Karpas-422 (cell line): ENCODE data around the gene VAV3. TPM values are rescaled to one million over a fixed set of nuclear protein-coding genes. Genes with fewer than 3 reads are reported as not detected.

ENCODE experiments used
- DNase-seq: peaks from one replicate; pipeline ENCODE4 v3.0.0-alpha.2; 2015
- H2AFZ ChIP-seq: fragments of 200-600 bp; sonication (generic); 2 replicates; pipeline ENCODE4 v1.6.1; 2014; ENCODE audit warnings: antibody characterized with exemption, low read length, mixed read lengths
- H3K27ac ChIP-seq: fragments of 200-600 bp; sonication (generic); 2 replicates; pipeline ENCODE4 v1.5.1; 2014; ENCODE audit warnings: mild to moderate bottlenecking, low read length, moderate library complexity
- H3K27me3 ChIP-seq: fragments of 200-600 bp; sonication (generic); 2 replicates; pipeline ENCODE4 v1.6.1; 2014; ENCODE audit warnings: low read length, mixed read lengths
- H3K36me3 ChIP-seq: fragments of 200-600 bp; sonication (generic); 2 replicates; pipeline ENCODE4 v1.6.1; 2014; ENCODE audit warnings: low read length, mixed read lengths; ENCODE audit not compliant: insufficient read depth
- H3K4me1 ChIP-seq: fragments of 200-600 bp; sonication (generic); 2 replicates; pipeline ENCODE4 v1.6.1; 2014; ENCODE audit warnings: mild to moderate bottlenecking, low read length, mixed read lengths
- H3K4me2 ChIP-seq: fragments of 200-600 bp; sonication (generic); 2 replicates; pipeline ENCODE4 v1.6.1; 2014; ENCODE audit warnings: low read length, low read depth, mild to moderate bottlenecking; ENCODE audit not compliant: poor library complexity, severe bottlenecking
- H3K4me3 ChIP-seq: fragments of 200-600 bp; sonication (generic); 2 replicates; pipeline ENCODE4 v1.5.1; 2014; ENCODE audit warnings: mild to moderate bottlenecking, antibody characterized with exemption, low read length, mixed read lengths
- H3K79me2 ChIP-seq: fragments of 200-600 bp; sonication (generic); 2 replicates; pipeline ENCODE4 v1.6.1; 2014; ENCODE audit warnings: mild to moderate bottlenecking, low read length, mixed read lengths
- H3K9ac ChIP-seq: fragments of 200-600 bp; sonication (generic); 2 replicates; pipeline ENCODE4 v1.6.0; 2014; ENCODE audit warnings: low read length
- H3K9me2 ChIP-seq: fragments of 200-600 bp; sonication (generic), shearing (Covaris generic); replicated peaks from 2 replicates; pipeline ENCODE4 v1.6.0; 2014; ENCODE audit warnings: mild to moderate bottlenecking, low read length, moderate library complexity; ENCODE audit not compliant: insufficient read depth
- H3K9me3 ChIP-seq: fragments of 300-700, 200-600 bp; sonication (generic); 2 replicates; pipeline ENCODE4 v1.6.1; 2014; ENCODE audit warnings: low read length, mixed read lengths
- H4K20me1 ChIP-seq: fragments of 200-600 bp; sonication (generic); 2 replicates; pipeline ENCODE4 v1.6.1; 2014; ENCODE audit warnings: mild to moderate bottlenecking, antibody characterized with exemption, low read length, low read depth; ENCODE audit not compliant: insufficient read depth
- total RNA-seq: library from RNA; depleted of rRNA; stranded (reverse); fragments of >200 nt; shearing (Covaris generic); gene quantifications from 2 replicates; pipeline ENCODE4 v1.2.3, GENCODE V29; 2014; ENCODE audit warnings: low replicate concordance

VAV3 gene
- total RNA-seq, 1 experiment from 2014 or later, result 1.1 TPM

GRCh38 chr1:107766533-107766932 is 198.4 kb downstream of the VAV3 start:
- Histone ChIP-seq H3K4me2 (no peak overlapping the region), H3K79me2 (no peaks in the 10 kb centered on the region), H3K36me3 (no peaks in the 10 kb centered on the region), H3K27ac (no peak overlapping the region), H3K9me2 (no peaks in the 10 kb centered on the region), H2AFZ (no peak overlapping the region), H3K4me1 (no peaks in the 10 kb centered on the region), H3K4me3 (no peak overlapping the region), H3K9ac (no peak overlapping the region), H3K27me3 (no peaks in the 10 kb centered on the region), H3K9me3 (no peaks in the 10 kb centered on the region), H4K20me1 (no peaks in the 10 kb centered on the region)
- no peak for DNase-seq

DNA sequence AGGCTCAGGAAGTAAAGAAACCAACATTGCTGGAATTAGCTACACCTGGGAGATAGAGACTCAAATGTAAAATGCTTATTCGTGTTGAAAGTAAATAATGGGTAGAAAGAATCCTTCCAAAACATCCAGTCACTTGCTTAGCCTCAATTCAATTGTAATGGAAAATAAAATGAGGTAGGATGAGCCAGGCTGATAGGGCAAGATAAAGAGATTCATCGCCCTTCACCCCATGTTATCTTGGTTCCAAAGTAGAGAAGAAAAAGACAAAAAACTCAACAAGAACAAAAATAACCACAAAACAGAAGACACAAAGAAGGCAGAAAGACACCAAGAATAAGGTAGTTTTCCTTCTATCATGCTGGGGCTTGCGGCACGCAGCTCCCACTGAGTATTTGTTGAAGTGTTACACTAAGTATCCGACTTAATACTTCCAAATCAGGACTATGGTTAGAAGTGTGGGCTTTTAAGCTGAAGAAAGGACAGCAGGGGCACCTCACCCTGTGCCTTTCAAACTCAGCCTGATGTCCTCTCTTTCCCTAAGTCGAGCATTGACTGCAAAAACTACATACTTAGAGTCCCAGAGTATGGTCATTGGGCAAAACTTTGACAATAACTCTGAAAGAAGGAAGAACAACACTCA is 202.1 kb downstream of the VAV3 start:
- Histone ChIP-seq H3K27ac (no peak overlapping the region), H3K4me1 (no peaks in the 10 kb centered on the region), H3K27me3 (no peaks in the 10 kb centered on the region), H4K20me1 (no peaks in the 10 kb centered on the region), H2AFZ (no peak overlapping the region), H3K9me2 (no peaks in the 10 kb centered on the region), H3K36me3 (no peaks in the 10 kb centered on the region), H3K4me3 (no peak overlapping the region), H3K79me2 (no peaks in the 10 kb centered on the region), H3K9ac (no peak overlapping the region), H3K9me3 (no peaks in the 10 kb centered on the region), H3K4me2 (no peak overlapping the region)
- DNase-seq, result no peak

GRCh38 chr1:107760065-107760464 is 204.9 kb downstream of the VAV3 start:
- Histone ChIP-seq H3K4me3 (no peak overlapping the region), H3K9me3 (no peaks in the 10 kb centered on the region), H3K4me2 (no peak overlapping the region), H3K36me3 (no peaks in the 10 kb centered on the region), H3K27me3 (no peaks in the 10 kb centered on the region), H4K20me1 (no peaks in the 10 kb centered on the region), H3K4me1 (no peaks in the 10 kb centered on the region), H3K9me2 (no peaks in the 10 kb centered on the region), H2AFZ (no peak overlapping the region), H3K27ac (no peak overlapping the region), H3K9ac (no peak overlapping the region), H3K79me2 (no peaks in the 10 kb centered on the region)
- DNase-seq, result no peak

DNA sequence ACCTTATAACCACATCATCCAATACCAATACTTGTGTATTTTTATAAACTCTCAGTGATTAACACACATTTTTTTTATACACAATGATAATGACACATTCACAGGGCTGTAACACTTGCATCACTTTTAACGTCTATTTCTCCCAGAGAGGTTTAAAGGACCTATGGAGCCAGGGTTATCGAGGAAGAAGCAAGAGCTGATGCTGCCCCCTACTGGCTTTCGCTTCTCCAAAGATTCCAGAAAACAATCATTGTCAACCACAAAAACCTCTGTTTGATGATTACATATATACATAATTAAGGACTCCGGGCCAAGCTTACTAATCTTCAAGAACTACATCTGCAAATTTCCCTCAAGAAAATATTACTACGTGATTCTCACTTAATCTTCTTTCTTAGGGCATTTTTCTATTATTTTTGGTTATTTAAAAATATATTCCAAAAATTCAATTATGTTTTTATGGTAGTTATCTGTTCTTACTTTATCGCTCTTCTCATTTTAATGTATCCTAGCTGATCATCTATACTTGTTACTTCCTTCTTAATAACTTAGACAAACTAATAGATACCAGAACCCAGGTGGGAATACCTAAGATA is 214.5 kb downstream of the VAV3 start:
- H3K4me2 ChIP-seq, result no peak overlapping the region
- no peaks in the 10 kb centered on the region for H3K9me2 ChIP-seq
- no peaks in the 10 kb centered on the region for H3K36me3 ChIP-seq
- no peak overlapping the region for H3K4me3 ChIP-seq
- H3K4me1 ChIP-seq, result no peaks in the 10 kb centered on the region
- H2AFZ ChIP-seq, result no peak overlapping the region
- DNase-seq, result peak; percentile 87
- no peak overlapping the region for H3K27ac ChIP-seq
- H3K9ac ChIP-seq, result no peak overlapping the region
- no peaks in the 10 kb centered on the region for H3K27me3 ChIP-seq
- no peaks in the 10 kb centered on the region for H3K9me3 ChIP-seq
- H3K79me2 ChIP-seq, result no peaks in the 10 kb centered on the region
- no peaks in the 10 kb centered on the region for H4K20me1 ChIP-seq

DNA sequence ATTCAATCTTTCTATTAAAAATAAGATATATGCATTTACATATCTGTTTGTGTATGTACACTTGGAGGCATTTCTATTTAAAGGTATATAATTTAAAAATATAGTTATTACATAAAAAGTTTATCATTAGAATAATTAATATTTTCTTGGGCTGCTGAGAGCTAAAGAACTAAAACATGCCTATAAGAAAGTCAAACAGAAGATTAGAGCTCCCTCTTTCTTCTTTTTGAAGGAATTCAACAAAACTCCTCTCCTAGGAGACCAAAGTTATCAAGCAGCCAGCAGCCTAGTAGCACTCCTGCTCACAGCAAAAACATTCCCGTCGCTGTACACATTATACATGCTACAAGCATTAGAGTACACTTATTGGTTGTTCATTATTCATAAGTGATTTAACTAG is 216.4 kb downstream of the VAV3 start:
- no peaks in the 10 kb centered on the region for H3K27me3 ChIP-seq
- H3K9me3 ChIP-seq, result no peaks in the 10 kb centered on the region
- H3K4me3 ChIP-seq, result no peak overlapping the region
- no peaks in the 10 kb centered on the region for H3K4me1 ChIP-seq
- H2AFZ ChIP-seq, result no peak overlapping the region
- H3K4me2 ChIP-seq, result no peak overlapping the region
- no peaks in the 10 kb centered on the region for H3K36me3 ChIP-seq
- H3K79me2 ChIP-seq, result no peaks in the 10 kb centered on the region
- H3K9me2 ChIP-seq, result no peaks in the 10 kb centered on the region
- H3K27ac ChIP-seq, result no peak overlapping the region
- DNase-seq, result no peak
- H4K20me1 ChIP-seq, result no peaks in the 10 kb centered on the region
- H3K9ac ChIP-seq, result no peak overlapping the region

DNA sequence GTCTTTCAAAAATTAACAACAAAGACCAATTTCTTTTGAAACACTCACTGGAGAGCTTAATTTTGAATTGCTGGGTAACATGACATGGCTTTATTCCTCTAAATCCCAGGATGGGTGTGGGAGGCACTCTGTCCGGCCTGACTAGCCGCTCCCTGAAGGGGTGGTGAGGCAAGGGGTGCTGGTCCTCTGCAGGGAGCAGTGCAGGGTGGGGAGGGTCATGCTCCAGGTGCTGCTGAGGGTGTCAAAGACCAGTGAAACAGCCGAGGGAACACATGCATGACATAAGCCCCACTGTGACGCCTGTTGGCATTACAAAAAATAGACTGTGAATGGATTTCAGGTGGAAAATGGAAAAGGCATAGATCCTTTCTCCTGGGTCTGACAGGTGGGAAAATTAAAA is 223.7 kb downstream of the VAV3 start:
- Histone ChIP-seq H3K79me2 (no peaks in the 10 kb centered on the region), H3K4me1 (peaks cover 11% of the 10 kb centered on the region), H3K4me3 (no peak overlapping the region), H3K9me2 (no peaks in the 10 kb centered on the region), H3K9ac (no peak overlapping the region), H2AFZ (no peak overlapping the region), H3K36me3 (no peaks in the 10 kb centered on the region), H3K27ac (no peak overlapping the region), H3K9me3 (no peaks in the 10 kb centered on the region), H3K4me2 (no peak overlapping the region), H3K27me3 (no peaks in the 10 kb centered on the region), H4K20me1 (no peaks in the 10 kb centered on the region)
- DNase-seq, result no peak

- Histone ChIP-seq H3K4me2 (no peak overlapping the region), H3K27ac (no peak overlapping the region), H3K4me3 (no peak overlapping the region), H3K4me1 (peaks cover 11% of the 10 kb centered on the region), H3K79me2 (no peaks in the 10 kb centered on the region), H3K36me3 (no peaks in the 10 kb centered on the region), H3K27me3 (no peaks in the 10 kb centered on the region), H3K9me2 (no peaks in the 10 kb centered on the region), H3K9ac (no peak overlapping the region), H4K20me1 (no peaks in the 10 kb centered on the region), H3K9me3 (no peaks in the 10 kb centered on the region), H2AFZ (no peak overlapping the region)
- DNase-seq, result no peak
Measured at GRCh38 chr1:107740579-107740978, 224.4 kb downstream of the VAV3 start.

- Histone ChIP-seq H4K20me1 (no peaks in the 10 kb centered on the region), H3K4me3 (no peak overlapping the region), H3K4me1 (peaks cover 11% of the 10 kb centered on the region), H3K27me3 (no peaks in the 10 kb centered on the region), H3K27ac (no peak overlapping the region), H3K36me3 (no peaks in the 10 kb centered on the region), H3K9me2 (no peaks in the 10 kb centered on the region), H3K79me2 (no peaks in the 10 kb centered on the region), H3K9me3 (no peaks in the 10 kb centered on the region), H2AFZ (no peak overlapping the region), H3K9ac (no peak overlapping the region), H3K4me2 (no peak overlapping the region)
- DNase-seq, result no peak
Measured at GRCh38 chr1:107739651-107740050, 225.3 kb downstream of the VAV3 start.
